HG03432 (cell line): ENCODE data around the gene JAG1.

Experiments
- ATAC-seq: cut with Tn5 transposase; IDR thresholded peaks from one replicate; pipeline ENCODE4 v1.9.1; 2021; ENCODE audit warnings: mild to moderate bottlenecking, moderate library complexity; ENCODE audit not compliant: unreplicated experiment

The JAG1 gene

DNA sequence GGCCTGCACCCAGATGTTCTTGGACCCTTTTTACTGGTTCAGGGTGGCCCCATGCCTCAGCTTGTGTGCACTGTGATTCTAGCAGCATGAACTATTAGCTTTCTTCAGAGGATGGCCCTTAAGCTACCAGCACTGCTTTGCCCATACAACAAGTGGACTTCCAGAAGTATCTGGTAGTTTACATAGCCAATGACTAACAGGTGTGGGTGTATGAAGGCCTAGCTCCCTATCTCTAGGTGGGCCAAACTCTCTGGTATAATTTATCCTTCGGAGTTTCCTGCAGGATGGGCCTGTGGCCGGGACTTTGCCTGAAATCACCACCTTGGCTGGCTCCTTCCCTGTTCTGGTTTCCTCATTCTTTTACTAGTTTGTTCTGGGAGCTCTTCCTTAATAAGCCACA lies 26.1 kb upstream of the JAG1 start:
- no peak for ATAC-seq

DNA sequence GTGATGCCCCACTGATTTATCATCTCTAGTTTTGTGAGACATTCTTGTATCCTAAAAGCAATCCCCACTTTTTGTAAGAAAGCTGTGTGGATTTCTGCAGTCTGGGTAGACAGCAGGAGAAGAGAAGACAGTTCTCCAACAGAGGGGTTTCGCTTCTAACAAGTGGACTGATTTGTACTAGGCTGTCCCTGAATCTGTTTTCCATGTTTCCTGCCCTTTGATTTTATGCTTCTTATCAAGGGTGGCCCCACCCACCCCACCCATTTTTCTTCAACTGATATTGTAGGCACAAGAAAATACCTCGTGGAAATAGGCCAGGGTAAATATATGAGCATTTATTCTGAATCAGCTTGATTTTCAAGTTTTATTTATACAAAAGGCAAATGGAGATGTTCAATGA lies 25.7 kb upstream of the JAG1 start:
- ATAC-seq = no peak

DNA sequence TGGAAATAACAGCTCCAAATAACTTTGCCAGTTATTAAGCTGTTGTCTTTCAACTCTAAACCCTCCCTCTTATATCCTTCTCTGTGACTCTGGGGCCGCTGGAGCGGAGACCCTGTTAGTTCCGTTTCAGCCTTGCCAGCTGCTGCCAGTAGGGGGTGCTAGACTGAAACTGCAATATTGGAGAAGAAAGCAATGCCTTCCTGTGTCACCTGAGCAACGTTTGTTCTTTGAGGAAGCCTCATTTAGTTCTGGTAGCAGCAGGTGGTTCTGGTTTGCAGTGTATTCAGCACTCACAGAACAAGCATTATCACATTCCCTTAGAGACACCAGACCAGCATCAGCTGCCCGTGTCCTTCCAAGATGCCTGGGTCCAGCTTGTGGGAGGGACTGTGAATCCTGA lies 22.9 kb upstream of the JAG1 start:
- ATAC-seq = no peak

DNA sequence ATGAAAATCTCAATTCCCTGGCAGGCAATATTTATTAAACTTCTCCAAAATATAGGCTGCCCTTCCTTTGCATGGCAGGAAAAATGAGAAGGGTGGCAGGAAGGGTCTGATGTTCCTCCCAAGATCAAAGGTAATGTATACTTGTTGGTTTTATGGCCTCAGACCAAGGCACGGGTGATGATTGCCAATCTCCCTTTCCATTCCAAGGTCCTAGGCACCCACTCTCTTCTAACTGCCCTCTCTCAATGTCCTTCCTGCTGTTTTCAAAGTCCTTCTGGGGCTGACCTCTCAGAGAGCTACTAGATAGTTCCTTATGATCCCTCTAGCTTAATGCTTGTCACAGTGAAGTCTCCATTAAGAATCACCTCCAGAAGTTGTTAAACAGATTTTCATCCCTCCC lies 15.6 kb upstream of the JAG1 start:
- ATAC-seq = no peak

DNA sequence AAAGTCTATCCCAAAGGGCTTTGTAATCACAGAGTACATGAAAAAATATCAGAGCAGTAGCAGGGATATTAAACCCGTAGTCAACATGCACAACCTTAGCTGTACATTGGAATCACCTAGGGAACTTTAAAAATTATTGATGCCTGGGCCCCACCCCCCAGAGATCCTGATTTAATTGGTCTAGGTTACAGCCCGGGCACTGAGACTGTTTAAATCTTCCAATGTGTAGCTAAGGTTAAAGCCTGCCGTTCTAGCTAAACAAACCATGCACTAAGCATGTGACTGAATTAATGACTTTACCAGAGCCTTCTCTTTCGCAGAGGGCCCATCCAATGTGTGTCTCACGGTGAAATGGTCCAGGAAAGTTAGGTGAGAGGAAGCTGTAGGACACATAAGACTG lies 14.1 kb upstream of the JAG1 start:
- no peak for ATAC-seq

DNA sequence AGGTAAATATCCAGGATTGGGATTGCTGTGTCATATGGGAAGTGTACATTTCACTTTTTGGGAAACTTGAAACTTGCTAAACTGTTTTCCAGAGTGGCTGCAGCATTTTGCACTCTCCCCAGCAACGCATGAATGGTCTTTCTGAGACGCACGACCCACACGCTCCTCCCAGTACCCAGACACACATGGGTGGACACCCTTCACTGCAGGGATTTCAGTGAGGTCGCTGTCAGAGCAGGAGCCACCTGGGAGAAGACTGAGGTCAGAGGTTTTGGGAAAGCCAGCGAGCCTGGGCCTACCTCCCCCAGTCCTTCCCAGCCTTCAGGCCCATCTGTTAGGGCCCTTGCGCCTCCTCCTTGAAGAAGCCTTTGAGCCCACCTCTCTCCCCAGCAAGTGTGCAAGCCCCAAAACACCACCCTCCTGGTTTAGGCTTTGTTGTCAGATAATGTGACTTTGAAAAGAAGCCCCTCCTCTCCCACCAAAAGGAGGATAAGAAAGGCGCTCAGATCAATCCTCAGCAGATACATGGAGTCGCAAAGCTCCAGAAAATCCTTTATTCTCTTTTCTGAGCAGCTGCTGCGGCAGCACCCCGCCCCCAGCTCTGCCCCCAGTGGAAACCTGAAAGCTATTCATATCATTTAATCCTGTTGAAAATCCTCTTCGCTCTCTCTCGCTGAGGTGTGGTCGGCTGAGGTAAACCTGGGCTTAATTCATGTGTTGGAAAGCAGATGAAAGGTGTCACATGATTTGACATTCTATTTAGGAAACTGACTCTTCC lies 12.7 kb upstream of the JAG1 start:
- ATAC-seq = no peak

DNA sequence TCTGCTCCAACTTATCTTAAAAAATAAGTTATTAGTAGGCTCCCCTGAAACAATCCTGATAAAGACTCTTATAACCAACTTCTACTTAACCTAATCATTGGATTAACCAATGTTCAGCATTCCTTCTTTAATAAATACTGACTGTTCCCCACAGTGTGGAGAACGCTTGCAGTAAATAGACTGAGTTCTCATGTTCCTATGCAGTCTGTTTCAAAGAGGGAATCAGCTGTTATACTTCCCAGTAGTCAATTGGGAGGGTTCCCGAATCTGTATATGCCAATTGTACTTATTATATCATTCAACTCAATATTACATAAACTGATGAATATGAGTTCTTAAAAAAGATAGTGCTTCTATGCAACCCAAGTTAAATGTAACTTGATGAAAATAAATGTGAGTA lies 9.7 kb upstream of the JAG1 start:
- no peak for ATAC-seq

DNA sequence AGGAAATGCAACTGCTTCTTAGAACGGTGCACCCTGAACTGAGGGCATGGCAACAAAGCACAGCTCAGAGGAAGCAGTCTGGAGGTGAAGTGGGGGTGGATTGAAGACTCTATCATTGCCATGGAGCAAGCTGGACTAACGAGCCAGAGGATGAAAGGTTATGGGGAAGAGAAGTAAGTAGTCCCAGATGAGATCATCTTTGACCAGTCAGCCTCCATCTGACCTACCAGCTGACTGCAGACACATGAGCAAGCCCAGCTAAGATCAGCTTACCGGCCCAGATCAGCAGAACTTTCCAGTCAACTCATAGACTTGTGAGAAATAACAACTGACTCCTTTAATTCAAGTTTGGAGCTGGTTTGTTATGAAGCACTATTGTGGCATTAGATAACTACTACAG lies 9.1 kb upstream of the JAG1 start:
- ATAC-seq = no peak

DNA sequence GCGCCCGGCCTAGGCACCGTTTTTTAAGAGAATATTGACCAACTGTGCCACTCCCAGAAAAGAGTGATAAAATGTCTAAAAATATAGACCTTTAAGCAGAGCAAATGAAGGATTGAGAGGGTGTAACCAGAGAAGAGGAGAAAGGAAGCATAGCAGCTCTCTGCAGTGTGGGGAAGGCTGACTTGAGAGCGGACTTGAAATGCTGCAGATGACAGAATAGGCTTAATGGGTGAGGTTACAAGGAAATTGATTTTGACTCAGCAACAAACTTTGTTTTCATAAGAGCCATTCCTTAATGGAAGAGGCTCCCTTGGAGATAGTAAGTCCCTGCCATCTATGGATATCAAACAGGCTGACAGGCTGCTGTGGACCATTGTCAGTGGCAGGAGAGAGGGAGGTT lies 7.7 kb upstream of the JAG1 start:
- ATAC-seq = no peak

DNA sequence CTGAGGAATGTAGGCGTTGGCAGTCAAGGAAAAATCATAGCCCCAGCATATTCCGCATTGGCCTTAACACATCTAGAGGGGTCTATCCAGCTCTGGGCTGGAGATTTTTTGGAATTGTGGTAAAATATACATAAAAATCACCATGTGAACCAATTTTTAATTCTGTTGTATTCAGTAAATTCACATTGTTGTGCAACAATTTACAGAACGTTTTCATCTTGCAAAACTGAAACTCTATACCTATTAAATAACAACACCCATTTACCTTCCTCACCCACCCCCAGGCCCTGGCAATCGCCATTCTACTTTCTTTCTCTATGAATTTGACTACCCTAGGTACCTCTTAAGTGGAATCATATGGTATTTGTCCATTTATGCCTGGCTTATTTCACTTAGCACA lies 6.8 kb upstream of the JAG1 start:
- no peak for ATAC-seq

DNA sequence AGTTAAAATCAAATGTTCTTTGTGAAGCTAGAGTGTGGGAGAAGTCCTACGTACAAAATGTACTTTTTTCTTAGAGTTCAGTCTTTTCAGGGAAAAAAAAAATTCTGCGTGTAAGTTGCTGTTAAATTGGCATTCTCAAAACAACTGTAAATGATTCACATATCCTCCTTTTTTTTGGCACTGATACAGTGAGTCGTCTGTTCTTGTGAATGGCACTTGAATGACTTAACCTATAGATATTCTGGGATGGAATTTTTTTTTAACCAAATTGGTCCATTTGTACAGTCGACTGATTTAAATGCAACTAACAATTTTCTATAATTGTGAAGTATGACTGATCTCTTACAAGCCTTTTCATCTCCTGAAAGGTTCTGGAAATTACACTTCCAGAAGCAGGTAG lies 5.5 kb upstream of the JAG1 start:
- ATAC-seq = no peak

DNA sequence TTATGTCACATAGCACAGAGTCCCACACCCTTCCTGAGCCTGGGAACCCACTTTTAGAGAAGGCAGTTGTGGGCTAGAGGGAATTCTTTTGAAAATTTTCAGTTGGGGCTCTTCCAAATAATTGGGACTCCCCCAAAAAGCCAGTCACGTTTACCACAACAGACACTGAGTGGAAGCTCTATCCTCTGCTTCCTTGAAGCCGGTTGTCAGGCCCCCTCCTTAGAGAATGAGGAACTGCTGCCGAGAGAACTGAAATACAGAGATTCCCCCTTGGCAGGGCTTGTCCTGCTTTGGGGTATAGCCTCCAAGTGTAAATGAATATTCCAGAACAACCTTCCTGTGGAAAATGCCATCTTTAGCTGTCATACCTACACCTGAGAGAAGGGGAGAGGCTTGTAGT lies 2.7 kb upstream of the JAG1 start:
- ATAC-seq = no peak

DNA sequence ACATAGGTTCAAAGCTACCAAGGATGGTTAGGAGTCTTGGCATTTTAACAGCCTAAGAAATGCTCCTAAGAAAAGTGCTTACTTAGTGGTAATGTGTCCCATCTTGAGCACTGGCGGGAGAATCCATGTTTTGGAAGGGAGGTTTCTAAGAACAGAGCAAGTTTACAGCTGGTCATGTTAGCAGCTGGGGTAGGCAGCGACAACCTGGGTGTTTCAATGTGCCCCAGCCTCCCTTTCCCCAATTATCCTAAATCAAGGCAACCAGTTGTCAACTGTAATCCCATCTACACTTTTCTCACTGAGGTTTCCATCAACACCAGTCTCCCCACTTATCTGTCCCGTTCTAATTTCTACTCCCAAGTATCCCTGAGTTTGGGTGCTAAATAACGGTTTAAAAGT lies 1.6 kb upstream of the JAG1 start:
- ATAC-seq = no peak

DNA sequence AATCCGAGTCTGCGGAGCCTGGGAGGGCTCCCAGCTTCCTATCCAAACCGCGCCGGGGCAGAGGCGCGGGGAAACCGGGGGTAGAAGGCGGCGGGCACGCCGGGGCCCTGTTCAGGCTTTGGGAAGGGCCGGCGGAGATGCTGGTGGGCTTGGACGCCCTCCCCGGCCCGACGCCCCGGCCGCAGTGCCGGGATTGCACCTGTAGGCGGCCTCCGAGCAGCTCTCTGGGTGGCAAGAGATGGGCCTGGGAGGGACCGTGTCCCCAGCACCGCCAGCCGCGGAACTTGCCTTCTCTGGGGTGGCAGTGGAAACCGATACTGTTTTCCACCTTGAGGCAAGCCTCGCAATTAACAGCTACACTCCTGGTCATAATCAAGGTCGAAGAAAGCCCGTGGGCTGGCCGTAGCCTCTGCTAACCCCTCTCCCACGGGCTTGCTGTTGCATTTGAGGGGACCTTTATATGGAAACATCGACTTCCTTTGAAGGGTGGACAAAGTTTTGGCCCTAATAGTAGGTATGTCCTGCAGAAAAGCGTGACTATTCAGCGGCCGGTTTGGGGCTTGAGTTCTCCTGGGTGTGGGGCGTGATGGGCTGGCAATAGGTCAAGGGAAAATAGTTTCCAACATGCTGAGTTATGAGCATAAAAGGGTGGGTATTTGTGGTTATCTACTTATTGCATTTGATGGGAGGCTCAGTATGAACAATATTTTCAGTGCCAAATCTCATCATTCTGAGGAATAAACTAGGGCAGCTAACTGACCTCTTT lies 1.1 kb upstream of the JAG1 start:
- peak; percentile 50 for ATAC-seq

DNA sequence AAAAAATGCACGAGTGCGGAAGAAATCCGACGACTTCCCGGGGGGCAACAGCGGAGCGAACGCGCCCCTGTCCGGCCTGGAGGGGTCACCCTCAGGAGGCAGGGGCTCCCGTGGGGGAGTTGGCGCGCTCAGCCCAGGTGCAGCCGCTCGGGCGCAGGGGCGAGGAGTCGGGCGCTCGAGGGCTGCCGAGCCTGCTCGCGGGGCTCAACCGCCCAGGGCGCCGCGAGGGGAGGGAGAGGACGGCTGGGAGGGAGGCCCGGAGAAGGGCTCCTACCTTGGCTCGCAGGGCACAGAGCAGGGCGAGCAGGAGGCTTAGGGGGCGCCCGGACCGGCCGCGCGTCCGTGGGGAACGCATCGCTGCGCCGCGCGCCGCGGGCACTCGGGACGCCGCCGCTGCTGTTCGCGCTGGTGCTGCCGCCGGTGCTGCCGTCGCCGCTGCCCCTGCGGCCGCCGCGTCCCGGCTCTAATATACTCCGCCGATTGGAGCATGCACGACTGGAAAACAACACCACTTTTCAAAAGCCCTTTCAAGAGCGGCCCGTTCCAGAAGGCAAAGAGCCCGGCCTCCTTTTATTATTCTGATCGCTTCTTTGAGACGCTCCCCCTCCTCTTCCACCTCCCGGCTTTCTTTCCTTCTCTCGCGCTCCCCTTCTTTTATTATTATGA lies 490 bp downstream of the JAG1 start:
- no peak for ATAC-seq

DNA sequence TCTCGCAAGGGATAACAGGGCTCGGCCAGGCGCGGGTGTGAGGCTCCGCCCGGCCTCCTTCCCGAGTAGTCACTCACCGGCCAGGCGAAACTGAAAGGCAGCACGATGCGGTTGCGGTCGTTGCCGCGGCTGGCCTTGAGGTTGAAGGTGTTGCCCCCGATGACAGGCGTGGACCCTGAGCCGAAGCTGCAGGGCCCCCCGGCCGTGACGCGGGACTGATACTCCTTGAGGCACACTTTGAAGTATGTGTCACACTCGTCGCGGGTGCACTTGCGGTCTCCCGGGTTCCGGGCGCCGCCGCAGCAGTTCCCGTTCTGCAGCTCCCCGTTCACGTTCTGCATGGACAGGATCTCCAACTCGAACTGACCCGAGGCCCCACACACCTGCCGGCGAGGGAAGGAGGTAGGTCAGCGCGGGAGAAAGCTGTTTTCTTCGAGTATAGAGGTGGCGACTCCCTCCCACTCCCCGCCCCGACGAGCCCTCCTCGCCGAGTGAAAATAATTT lies 1.1 kb downstream of the JAG1 start:
- ATAC-seq = no peak

DNA sequence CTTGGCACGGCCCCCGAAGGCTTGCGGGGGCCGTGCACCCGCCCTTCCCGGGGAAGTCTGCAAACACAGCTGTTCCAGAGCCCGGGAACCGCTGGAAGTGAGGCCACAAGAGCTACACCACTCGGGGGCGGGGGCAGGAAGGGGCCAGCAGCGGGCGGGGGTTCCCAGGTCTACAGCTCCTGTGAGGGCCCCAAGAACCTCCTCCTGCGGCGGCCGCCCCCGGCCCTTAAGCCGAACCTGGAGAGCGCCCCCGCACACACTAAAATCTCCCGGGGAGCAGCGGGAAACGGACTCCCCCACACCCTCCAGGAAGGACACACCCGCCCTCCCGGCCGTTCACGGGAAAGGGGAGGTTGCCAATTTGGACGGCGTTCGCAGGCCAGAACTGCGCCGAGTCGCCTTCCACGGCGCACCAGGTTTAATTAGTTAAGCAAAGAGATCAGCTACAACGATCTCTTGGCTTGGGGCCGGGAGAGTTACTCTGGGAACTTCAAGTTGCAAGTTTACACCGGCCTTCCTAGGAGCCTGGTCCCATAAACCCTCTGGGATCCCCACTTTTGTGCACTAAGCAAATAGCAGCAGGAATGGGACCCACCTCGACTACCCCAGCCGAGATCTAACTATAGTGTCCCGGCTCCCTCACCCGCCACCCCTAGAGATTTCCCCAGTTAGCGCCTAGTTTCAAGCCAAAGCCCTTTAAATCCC lies 1.7 kb downstream of the JAG1 start:
- ATAC-seq = no peak

DNA sequence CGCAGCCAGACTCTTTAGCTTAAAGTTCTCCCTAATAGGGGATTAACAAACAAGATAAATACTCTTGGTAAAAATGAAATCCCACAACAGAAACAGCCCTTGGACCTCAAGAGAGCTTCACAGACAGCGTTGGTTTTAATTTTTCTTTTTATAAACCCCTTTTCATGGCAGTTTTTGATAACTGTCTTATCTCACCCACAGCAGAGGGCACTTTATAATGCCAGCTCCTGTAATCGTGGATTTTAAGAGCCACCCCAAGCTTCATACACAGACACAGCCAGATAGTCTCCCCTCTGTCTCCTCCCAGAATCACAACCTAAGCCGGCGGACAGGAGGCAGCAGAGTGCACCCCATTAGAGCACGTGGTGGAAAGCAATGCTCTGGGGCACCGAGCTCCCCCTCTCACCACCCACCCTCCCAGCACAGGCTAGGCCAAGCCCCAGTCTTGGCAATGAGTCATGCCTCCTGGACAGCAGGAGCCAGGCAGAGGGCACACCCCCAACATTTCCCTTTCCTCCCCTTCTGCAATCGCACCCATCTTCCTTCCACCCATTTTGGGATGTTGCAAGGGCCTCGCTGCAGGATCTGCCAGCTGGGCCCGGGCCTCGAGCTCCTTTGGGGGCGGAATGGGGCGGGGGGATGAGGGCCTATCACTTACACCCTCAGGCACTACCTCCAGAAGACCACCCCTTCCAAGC lies 2.4 kb downstream of the JAG1 start:
- ATAC-seq = peak; percentile 30

DNA sequence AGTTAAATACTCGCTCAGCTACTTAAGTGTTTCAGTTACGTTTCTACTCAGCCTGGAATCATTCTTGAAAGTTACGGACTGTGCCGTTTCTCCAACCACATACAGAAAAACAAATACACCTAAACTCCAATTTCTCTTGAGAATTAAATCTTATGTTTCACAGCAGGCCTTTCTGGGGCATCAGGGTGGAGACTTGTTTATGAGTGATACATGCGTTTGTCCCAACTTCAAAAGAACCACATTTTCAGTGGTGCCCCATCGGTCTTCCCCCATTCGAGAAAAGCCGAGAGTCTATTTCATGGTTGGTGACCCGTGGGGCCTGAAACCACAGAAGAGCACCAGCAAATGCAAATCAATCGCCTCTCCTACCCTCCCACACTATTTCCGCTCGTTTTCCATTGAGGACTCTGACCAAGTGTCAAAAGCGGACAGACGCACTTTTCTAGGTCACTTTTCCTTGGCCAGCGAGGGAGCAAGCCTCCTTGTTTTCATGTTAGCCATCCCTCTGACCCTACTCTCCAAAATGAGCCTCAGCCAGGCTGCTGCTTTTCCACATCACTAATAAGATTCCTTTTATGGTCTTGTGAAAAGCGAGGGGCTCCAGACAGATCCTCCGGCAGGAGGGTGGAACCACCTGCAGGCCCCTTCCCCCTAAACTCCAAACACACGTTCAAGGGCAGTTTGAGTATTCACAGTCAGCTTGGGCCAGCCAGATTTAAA lies 3.1 kb downstream of the JAG1 start:
- peak; percentile 31 for ATAC-seq

DNA sequence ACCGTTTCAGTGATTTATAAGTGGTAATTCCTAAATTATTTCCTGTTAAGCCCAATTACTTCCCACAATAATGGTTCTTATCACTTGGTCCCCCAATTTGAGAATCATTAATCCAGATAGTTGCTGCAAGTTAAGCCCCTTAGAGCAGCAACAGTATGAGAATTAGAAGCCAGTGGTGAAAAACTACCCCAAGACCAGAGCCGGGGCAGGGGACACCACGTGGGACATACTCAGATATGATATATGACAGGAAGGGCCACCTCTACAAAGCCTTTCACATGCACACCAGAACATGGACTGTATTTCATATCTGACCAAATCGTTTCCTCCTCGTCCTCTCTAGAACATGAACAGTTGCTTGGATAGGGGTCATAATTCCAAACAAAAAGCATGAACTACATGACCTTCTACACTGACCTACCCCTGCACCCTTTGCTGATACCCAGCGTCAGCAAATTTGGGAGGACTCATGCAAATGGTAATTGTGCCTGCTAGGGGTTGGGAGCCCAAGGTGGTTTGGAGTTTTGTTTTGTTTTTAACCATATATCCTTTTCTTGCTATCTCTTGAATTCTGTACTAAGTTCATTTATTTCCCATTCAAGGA lies 3.9 kb downstream of the JAG1 start:
- ATAC-seq = no peak
